HG03045 (cell line): ENCODE results near the gene POLR1A.

Source experiments
- ATAC-seq: cut with Tn5 transposase; IDR thresholded peaks from one replicate; pipeline ENCODE4 v1.9.1; 2021; ENCODE audit warnings: mild to moderate bottlenecking, moderate library complexity; ENCODE audit not compliant: unreplicated experiment

POLR1A gene

DNA sequence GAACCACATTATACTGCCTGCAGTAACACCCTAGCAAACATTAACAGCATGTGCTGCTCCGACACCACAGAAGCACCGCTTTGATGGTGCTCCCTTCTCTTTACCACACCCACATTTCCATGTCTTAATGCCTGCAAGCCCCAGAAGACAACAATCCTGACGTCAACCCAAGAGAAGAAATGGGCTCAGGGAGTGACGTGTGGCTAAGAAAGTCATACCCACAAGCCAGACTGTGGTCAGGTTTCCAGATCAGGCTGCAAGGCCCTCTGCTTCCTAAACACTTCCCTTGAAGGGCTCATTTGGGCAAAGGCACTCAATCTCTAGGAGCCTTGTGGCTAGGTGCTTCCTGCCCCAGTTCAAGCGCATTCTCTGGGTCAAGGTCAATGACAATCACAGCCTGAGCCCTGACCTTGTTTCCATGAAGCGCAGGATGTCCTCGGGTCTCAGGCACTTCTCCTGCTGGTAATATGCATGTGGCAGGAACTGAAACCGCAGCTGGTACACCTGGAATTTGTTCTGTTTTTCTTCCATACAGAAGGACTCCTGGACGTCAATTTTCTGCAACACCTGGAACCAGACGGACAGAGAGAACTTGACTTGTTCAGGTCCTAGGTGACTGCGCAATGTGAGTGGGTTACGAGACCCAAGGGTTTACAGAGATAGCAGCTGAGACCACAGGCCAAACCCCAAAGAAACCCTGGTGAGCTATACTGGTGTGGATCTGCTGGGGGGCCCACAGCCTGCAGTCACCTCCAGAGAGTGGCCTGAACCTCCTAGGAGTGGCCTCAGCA, 67.2 kb downstream of the POLR1A start:
- no peak for ATAC-seq

DNA sequence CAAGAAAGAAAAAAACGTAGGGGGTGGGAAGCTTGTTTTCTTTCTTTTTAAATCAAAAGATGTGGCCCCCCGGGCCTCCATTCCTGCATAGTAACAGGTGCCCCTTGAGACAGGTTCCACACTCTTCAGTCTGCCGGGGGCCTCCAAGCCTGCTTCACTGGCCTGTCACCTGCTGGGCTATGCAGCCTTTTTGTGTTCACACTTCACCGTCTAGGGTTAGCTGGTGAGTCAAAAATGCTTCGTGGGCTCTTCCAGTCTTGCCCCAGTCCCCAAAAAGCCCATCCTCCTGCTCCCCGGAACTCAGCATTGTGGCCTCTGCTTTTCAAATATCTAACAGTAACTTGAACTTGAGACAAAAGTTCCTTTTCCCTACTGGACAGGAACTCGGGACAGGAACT, 67.9 kb downstream of the POLR1A start:
- no peak for ATAC-seq

DNA sequence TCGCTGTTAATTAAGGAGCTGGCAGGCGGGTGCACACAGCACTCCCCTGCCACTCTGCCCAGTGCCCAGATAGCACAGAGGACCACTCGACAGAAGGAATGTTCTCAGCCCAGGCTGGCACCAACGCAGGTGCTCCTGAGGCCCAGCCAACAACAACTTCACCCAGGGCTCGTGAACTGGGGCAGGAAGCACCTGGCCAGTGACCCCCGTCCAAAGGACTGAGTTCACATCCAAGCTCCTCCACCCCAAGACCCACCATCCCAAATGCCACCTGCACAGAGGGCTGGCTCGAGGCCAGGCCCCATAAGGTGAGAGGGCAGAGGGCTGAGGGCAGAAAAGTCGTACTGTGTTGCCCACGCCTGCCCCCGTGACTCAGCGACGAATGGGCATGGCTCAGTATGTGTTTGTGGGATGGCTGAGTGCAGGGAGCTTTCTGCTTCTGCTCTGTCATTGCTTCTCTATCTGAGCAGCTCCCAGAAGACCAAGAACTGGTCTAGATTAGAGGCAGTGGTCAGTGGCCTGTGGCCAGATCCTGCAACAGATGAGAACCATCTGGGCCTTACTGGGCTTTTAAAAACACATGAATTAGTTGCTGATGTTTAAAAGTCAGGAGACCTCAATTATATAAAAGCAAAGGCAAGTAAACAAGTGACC, 68.4 kb downstream of the POLR1A start:
- ATAC-seq = no peak

DNA sequence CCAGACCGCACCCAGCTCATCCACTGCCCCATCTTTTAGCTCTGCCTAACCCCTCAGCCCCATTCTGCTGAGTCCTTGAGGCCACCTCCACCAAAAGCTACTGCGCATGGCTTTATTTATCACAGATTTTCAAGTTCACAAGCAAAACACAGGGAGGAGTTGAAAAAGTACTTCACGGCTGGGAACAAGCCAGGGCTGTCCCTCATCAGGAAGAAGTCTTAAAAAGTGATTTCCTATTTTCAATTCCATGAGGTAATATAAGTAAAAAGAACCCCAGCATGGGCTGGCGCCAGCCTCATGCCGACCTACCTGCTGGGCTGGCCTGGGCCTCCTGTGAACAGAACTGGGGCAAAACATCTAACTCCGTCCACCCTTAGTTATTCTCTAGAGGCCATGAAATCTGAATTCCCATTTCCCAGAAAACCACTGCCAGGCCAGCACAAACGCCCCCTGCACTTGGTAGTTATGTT, 69.0 kb downstream of the POLR1A start:
- ATAC-seq = no peak

DNA sequence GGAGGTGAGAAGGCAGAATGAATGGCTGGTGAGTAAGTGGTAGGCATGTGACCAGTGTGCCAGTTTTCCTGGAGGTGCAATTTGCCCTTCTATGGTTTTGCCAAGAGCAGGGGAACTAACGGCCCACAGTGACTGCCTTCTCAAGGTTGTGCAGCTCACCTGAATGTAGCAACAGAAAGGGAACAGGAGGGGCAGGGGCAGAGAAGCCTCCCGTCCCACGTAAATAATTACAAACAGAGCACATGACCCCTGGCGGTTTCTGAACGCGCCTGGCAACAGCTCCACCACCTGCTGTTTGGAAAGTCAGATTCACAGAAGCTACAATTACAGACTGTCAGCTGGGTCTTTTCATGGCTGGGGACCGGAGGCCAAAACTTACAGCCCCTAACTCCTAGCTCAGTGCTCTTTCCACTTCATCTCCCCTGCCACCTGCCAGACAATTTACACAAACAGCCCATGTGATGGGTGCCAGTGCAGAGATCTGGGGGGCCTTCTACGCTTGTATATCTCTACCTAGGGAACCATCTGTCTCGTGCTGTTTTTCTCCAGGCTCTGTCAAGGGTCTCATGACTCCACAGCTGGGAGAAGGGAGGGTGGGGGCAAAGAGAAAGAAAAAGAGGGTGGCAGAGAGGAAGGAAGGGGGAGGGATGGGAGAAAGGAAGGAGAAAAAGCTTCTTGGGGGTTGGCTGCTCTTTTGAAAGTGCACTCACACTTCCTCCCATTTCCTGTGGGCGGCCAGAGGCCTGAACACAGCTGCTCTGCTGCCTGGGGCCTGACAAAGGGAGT, 69.6 kb downstream of the POLR1A start:
- peak; percentile 79 for ATAC-seq

DNA sequence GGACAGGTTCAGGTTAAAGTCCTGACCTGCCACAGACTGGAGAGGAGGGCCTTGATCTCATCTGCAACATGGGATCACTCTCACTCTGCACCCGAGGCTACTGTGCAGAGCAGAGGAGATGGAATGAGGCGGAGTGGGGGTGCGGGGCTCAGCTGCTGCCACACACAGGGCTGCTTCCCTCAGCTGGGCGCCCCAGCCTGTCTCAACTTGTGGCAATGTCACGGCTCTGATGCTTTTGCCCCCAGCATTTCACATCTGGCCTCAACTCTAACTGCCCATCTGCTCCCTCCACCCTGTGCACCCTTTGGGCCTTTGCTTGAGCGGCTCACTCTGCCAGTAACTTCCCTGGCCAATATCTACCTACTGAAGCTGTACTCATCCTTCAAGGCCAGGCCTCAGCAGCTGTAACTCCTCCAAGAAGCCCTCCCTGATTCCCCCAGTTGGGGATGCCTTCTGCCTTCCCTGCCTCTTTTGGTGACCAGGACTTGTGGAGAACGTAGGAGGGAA, 70.3 kb downstream of the POLR1A start:
- no peak for ATAC-seq

DNA sequence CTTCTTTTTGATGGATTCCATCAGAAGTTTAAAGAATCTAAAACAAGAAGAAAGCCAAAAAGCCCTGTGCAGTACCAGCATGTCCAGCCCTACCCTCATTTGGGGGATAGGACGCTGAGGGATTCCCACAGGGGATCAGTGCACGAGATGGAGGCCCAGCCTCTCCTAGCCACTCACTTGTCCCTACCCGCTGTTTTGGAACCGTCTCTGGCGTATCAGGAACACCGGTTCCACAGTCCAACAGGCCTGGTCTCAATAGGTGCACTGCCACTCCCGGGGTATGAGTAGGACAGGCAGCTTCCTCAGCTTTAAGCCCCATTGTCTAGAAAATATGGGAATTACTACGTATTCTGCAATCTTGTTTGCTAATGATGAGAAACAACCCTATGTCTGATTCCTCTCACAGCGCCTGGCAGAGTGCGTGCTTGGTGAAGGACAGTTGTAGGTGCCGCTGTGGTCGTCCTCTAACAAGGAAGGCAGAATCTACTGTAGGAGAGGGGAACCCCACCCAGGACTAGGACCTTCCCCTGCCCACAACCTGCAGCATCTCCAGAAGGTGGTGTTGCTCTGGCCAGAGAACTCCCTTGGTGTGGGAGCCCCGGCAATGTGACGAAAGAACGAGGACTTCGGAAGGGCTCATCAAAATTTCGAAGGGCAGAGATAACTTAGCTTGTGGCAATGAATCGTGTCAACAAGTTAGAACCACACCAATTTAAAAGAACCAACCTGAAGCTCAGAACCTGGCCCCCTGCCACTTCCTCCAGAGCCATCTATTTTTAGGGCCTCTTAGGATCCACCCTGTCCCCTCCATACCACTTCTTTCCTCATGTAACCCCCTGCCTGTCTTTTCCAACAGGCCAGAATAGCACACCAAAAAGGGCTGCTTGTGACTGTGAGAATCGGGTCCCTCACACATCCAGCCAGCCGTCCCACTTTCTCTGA, 71.7 kb downstream of the POLR1A start:
- ATAC-seq = no peak

DNA sequence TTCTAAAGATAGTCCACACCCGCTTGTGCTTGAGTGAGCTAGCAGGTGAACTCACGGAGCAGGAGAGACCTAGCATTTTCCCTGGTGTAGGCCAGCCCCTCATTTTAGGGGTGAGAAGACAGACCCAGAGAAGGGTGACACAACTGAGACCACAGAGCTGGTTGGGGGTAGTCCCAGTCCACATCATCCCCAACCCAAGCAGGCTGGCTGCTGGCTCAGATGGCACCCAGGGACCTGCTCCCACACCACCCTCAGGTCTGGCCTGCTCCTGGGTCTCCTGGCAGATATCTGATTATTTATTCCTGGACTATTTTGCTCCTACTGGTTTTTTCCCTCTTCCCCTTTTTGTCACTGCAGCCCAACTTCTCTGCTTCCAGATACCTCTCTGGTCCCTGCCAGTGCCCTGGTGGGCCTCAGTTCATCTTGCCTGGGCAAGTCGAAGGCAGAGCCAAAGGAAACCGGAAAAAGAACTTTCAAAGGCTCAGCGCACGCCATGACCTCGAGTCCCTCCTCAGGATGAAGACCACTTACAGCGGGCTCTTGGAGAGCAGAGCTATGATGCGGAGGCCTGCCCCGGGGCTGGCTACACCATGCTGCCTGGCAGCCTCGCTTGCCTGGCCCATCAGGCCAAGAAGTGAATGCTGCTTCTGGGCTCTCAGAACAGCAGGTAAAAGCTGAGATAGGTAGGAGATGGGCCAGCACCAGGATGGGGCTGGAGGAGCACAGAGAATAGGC, 72.7 kb downstream of the POLR1A start:
- no peak for ATAC-seq

DNA sequence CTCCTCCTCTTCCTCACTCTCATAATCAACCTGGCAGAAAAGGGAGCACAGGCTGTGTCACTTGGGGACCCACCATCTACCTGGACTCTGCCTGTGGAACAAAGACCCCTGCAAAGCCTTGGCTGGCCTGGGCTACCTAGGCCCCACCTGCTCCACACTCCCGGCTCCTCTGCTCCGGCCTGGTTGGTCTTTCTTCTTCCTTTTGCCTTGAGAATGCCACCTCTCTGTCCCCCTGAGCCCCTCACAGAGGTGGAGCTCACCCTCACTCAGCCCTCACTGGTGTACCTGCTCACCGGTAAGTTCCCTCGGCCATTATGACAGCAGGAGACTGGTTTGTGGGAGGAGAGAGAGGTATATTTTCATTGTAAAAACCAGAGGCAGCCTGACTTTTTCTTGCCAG, 74.1 kb downstream of the POLR1A start:
- ATAC-seq = no peak

DNA sequence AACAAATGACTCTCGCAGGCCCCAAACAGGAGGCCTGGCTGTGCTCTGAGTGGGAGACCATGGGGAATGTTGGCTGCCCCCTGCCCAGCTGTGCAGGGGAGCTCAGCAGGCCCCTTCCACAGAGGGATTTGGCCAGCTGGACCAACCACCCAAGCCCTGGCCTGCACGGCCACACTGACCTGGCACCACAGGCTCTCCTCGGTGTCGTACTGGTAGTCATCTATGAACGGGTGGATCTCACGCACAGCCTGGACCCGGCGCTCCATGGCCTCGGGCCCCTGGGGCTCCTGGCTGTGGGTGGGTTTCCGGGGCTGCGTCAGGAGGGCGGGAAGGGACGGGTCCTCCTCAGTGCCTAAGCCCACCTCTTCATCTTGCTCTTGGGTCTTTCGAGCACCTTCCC, 74.5 kb downstream of the POLR1A start:
- no peak for ATAC-seq

DNA sequence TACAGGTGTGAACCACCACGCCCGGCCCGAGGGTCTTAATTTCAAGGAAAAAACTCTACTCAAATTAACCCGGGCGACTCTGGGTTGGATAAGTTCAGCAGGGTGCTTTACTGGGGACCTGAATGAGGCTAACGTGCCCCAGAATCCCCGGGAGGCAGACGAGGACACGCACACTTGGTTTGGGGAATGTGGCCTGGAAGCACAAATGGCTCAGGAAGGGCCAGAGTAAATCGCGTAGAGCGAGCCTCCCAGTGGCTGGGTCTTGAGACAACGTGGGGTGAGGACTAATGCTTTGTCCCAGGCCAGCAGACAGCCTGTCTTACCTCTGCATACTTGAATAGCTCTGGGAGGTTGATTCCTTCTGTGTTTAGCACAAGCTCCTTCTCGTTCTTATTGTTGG, 75.8 kb downstream of the POLR1A start:
- no peak for ATAC-seq

DNA sequence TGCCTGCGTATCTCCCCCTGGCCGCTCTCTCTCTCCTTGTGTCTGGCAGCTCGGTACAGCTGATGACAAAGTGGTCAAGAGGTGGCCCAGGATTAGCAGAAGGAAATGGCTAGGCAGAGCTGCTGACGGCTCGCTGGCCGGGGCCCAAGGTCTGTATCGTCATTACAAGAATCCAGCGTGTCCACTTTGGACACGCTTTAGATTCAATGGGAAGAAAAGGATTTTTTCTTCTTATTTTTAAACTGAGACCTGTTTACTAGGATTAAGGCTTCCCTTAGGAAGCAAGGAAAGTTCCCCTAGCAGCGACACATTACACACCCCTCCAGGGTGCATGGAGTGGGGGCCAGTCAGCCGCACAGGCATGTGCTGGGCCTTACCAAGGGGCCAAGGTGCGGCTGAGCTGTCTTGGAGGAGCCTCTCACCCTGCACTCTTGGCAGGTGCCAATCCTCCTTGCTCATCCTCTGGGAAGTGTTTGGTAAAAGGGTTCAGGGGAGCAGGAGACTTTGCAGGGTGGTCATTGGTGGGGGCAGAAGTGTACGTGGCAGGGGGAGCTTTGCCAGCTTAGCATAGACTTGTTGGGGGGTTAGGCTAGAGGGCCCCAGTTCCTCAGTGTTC, 76.8 kb downstream of the POLR1A start:
- no peak for ATAC-seq

DNA sequence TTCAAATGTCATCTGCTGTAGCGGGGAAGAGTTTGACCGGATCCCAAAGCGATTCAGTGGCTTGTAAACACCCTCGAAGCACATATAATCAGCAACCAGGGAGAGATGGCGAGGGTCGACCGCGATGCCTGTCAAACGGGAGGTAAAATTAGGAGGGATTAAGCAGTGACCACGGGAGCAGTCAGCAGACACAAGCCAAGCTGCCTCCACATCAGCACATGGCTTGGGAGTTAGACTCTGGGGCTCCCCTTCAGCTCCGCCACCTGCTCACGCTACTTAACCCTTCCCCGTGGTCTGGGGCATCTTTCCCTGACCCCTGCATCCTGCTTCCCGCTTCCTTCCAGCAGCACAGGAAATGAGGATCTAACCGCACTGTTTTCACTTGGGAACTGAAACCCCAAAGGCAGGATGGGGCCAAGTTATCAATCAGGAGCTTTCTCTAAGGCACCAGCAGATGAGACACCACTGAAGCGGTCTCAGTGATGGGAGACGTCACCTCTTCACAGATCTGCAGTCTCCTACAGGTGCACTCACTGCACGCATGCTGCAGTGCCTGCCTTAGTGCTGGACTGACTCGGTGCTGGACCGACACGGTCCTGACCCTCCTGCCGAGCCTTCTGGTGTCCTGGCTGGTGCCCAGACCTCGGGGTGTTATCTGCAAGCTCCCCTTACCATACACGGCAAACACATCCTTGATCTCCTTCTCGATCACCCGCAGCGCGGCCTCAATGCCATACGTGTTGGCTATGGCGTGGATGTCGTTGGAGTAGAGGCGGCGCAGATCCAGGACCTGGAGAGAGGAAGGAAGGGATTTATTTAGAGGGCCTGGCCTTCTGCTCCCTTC, 77.5 kb downstream of the POLR1A start:
- ATAC-seq = no peak

DNA sequence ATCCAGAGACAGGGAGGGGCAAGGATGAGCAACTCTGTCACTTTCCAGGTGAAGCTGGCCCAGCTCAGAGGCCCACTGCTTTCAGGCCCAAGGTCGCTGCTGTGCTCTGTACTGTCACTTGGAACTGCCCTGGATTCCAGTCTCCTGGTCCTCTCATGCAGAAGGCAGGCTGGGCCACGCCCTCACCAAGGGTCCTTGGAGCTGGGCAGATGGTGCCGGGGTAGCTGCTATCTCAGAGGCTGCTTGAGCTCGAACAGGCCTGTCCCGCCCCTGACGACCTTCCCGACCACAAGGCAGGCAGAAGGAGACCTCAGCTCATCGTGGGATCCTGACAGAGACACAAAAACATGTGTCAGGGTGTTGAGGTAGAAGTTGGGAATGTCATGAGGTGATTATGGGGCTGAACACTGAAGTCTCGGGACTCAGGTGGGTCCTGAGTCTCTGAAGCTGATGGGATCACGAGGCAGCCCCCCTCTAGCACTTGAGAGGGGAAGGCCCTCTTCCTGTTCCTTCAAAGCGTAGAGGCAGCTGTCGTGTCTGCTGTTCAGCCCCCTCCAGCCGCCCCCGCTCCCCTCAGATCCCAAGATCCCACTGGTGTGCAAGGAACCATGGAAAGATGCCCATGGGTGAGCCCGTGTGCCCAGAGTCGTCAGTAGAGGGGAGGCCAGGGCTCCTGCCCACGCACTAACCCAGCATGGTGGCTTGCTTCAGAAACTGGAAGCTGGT, 78.3 kb downstream of the POLR1A start:
- ATAC-seq = no peak

DNA sequence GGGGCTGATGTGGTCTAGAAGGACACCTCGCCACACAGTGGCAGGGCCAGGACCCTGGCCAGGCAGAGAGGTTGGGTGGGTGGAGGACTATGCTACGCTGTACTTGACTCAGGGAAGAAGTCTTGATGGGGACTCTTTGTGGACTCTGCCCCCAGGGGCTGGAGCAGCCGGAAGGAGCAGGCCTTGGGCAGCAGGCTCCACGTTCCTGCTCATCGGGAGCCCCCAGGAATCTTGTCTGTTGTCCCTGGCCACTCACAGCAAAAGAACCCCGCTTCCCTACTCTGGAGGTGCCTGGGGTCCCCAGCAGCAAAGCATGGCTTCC, 79.0 kb downstream of the POLR1A start:
- no peak for ATAC-seq

DNA sequence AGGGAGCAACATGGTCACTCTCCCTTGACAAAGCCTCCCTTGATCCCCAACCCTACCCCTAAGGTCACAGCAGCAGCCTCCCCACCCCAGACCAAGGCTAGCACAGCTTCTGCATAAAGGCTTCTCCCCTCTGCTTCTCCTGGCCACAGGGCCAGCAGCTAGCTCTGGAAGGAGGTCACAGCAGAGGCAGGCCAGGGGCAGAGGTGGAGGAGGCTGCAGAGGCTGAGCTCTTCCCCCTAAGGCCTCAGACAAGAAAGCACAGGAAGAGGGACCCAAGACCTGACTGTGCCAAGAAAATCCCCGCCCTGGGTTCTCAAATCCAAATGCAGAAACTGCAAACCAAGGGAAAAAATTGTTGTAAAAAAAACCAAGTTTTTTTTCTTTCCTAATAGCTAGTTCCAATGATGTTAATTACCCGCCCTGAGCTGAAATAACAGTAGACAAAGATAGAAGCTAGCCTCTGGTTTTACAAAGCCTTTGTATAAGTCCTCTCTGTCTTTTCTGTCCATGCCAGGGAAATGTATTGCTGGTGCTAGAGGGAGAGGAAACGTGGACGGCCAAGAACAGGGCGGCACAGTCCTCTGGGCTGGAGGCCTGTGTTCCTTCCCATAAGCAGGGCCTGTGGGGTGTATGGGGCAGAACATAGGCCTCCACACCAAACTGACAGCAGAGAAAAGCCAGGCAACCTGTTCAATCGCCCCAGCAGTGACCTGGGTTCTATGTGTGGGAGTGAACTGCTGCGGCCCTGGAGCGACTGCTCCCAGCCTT, 79.5 kb downstream of the POLR1A start:
- ATAC-seq = no peak

DNA sequence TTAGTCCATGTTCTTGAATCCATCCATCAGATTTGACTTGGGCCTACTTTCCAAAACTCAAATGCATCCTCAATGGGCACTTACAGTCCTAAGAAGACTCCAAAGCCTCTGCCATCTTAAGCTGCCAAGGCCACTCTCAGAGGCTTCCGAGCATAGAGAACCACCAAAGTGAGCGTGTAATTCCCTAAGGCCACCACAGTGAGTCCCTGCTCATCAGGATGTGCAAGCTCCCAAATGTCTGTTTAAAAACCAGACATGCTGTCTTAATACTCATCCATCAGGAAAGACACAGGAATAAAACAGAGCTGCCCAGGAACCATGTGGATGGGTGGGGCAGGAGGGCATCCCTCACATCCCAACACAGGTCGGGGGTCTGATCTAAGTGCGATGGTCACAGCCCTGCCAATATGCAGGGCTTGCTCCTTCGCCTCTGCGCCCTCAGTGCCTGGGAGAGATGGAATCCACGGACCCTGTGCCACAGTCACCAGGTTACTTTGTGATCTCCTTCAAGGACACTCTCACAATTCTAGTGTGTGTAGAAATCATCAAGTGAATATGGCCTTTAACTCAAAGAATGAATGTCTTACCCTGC, 80.4 kb downstream of the POLR1A start:
- ATAC-seq = no peak
